ENCODE results near the gene HUS1.

- no peak for TF ChIP-seq CTCF (IDR thresholded peaks at IDR 0.05; ENCODE audit: low read depth, low read length, poor library complexity, severe bottlenecking)
- TF ChIP-seq EZH2phosphoT487 (IDR thresholded peaks at IDR 0.05; ENCODE audit: borderline replicate concordance, low read length), result no peak
Measured at GRCh38 chr7:47914717-47915615, 64.4 kb downstream of the HUS1 start.
